GM19328 (cell line): ENCODE measurements around the gene NEO1.
"Not testable (repeated sequence)": the region's sequence is repeated elsewhere in the genome, so short reads cannot be mapped to it uniquely, and the experiment has no call there.

Experiments
- ATAC-seq: cut with Tn5 transposase; IDR thresholded peaks from one replicate; pipeline ENCODE4 v1.9.1; 2021; ENCODE audit warnings: mild to moderate bottlenecking, moderate library complexity; ENCODE audit not compliant: unreplicated experiment

Gene NEO1

DNA sequence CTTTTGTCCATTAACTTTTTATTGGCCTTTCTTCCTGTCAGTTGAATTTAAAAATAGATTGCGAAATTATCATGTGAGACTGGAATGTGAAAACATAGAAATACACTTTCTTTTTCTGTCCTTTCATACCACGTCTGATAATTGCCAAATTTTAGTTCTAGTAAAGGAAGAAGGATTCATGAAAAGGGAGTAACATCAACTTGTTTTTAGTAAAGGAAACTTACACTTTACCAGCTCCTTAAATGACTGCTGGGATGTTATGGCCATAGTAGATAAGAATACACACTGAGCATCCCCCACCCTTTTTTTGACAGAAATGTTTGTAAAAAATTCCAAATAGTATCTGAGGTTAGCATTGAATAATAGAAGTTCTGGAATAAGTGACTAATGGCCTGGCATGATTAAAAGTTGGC lies 137.9 kb downstream of the NEO1 start:
- ATAC-seq, result no peak

DNA sequence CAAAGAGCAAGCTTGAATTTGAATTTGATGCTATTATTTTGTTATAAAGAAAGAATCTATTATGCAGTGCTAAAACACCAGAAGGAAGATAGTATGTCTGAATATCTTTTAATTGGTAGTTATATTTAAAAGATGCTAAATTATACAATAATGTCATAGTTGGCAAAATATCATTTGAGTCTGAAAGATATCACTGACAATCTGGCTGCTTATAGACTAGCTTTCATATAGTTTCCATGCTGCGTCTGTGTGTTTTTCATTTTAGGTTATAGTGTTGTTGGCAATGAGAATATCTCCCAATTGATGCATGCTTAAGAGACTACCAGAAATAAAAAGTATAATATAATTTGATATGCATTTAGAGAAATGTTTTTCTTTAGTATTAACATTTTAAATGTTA lies 142.9 kb downstream of the NEO1 start:
- no peak for ATAC-seq

DNA sequence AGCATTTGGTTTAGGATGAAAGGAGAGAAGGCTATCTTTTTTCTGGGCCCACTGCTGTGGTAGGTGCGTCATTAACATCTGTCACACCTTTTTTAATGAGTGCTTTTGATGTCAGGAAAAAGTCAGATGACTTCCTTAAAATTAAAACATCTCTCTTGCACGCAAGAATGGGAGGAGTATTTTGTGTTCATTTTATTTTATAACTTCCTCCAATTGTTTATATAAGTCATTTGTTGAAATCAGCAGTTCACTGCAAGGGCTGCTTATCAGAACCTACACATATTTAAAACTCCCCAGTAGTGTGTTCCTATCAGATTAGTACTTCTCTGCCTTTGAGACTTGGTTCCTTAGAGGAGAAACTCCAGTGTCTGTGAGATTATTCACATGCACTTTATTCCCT lies 143.8 kb downstream of the NEO1 start:
- no peak for ATAC-seq

DNA sequence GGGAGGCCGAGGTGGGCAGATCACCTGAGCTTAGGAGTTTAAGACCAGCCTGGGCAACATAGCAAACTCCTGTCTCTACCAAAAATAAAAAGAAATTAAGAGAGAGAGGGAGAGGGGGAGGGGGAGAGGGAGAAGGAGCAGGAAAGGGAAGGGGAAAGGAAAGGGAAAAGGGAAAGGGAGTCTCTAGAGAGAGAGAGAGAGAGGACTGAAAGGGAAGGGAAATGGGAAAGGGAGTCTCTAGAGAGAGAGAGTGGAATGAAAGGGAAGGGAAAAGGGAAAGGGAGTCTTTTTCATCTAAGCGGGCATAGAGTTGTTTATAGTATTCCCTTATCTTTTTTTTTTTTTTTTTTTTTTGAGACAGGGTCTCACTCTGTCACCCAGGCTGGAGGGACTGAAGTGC lies 148.1 kb downstream of the NEO1 start:
- ATAC-seq, result no peak

DNA sequence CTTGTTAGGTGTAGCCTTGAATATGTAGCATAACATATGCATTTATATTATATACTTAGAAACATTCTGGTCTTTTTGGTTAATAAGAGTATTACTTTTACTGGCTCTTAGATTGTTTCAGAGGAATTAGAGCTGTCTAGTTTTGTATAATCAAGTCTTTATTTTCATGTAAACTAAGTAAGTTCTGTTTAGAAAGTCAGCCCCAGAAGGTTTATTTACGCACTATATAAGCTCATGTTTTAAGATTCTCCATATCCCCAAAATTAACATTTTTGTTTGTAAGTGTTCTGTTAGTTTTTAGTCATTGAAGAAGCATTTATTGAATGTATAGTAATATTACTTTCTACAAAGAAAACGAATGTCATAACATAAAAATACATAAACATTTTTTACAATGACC lies 158.4 kb downstream of the NEO1 start:
- no peak for ATAC-seq

DNA sequence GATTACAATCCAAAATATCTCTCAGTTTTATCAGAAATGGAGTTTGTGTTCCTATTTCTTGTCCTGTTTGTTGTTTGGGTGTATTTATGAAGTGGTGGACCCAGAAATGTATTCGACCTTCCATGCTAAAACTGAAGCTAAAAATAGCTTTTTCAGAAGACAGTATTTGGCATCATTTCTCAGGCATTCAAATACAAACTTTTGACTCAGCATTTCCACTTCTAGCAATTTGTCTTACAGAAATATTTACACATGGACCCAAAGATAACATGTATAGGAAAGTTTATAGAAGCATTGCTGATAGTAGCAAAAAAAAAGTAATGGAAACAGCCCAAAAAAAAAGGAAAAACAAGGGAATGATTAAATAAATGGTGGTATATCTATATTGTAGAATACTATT lies 160.2 kb downstream of the NEO1 start:
- no peak for ATAC-seq

DNA sequence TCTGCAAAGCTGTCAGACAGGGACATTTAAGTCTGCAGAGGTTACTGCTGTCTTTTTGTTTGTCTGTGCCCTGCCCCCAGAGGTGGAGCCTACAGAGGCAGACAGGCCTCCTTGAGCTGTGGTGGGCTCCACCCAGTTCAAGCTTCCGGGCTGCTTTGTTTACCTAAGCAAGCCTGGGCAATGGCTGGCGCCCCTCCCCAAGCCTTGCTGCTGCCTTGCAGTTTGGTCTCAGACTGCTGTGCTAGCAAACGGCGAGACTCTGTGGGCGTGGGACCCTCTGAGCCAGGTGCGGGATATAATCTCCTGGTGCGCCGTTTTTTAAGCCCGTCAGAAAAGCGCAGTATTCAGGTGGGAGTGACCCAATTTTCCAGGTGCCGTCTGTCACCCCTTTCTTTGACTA lies 169.2 kb downstream of the NEO1 start:
- not testable (repeated sequence) for ATAC-seq

DNA sequence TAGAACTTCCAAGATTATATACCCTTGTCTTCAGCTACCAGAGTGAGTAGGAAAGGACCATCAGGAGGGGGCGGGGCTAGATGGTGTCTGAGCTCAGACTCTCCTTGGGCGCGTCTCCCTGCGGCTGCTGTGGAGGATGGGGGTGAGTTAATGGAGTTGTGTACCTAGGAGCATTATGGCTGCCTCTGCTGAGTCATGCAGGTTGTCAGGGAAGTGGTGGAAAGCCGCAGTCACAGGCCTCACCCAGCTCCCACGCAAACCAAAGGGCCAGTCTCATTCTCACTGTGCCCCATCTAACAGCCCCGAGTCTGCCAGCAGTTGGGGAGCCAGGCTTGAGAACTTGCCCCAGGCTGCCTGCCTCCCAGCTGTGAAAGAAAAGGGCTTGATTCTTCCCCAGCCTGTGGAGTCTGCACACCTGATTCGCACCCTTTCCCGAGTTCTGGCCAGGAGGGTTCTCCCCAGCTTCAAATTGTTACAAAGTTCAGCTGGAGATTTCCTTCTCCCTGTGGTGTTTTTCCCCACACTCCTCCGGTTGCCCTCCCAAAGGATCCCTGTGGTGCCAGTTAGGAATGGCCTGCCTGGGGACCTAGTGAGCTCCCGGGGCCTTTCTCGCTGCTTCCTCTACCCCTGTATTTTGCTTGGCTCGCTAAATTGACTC lies 173.2 kb downstream of the NEO1 start:
- no peak for ATAC-seq

DNA sequence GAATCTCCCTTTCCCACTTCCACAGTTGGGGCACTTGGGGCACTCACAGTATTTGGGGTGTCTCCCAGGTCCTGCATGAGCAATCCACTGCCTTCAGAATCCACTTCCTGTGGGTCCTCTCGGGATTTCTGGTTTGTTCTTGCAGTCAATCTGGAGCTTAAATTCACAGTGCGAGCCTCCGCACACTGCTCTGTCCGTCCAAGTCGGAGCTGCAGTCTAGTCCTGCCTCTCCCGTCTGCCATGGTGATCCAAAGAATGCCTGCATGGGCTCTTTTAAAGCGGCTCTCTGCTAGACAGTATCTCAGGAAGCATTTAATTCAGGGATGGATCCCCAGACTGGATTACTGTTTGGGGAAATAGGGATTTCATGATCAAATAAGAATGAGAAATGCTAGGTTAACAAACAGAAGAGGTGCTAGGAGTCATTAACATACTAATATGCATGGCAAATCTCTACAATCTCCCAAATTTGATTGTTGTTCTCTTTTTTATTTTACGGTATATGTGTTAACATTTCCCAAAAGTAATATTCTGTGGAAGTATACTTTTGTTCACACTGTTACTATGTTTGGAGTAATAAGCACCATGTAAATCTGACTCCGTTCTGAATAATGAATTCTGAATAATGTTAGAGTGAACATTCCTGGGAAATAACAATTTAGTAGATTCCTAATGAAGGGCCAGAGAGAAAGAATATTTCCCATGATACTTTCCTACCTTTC lies 174.0 kb downstream of the NEO1 start:
- no peak for ATAC-seq

DNA sequence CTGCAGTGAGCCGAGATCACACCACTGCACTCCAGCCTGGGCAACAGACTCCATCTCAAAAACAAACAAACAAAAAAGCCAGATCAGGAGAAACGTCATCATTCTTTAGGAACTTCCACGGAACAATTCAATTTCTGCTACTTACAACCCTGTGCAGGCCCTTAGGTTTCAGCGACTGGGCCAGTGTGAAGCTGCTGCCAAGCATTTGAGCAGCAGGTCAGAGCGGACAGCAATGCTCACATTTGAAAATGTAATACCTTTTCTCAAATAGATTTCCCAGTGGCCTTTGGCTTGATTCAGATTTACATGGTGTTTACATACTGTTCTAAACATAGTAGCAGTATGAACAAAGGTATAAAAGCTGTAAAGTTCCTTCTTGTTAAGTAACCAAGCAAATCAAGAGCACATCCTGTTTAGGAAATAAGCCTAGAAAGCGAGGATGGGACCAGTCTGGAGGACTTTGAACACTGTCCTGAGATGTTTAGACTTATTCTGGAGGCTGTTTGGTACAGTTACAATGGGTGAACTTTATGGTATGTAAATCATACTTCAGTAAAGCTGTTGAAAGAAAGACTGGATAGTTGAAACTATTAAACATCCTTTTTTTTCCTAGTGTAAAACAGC lies 175.3 kb downstream of the NEO1 start:
- ATAC-seq, result no peak

DNA sequence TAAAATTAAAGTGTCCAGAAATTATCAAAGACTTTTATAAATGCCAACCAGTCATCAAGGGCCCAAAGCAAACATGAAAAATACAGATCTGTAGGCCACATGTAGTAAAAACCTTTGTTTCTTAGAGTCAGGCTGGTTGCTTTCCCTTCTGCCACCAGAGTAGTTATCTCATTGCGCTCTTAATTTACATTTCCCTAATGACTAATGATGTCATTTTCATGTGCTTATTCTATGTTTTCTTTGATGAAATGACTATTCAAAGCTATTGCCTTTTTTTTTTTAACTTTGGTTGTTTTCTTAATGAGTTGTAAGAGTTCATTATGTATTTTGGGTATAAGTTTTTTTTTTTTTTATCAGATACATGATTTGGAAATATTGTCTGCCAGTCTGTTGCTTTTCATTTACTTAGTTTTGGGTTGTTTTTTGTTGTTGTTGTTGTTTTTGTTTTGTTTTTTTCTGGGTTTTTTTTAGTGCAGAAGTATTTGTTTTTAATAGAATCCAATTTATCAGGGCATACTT lies 175.9 kb downstream of the NEO1 start:
- ATAC-seq, result no peak

DNA sequence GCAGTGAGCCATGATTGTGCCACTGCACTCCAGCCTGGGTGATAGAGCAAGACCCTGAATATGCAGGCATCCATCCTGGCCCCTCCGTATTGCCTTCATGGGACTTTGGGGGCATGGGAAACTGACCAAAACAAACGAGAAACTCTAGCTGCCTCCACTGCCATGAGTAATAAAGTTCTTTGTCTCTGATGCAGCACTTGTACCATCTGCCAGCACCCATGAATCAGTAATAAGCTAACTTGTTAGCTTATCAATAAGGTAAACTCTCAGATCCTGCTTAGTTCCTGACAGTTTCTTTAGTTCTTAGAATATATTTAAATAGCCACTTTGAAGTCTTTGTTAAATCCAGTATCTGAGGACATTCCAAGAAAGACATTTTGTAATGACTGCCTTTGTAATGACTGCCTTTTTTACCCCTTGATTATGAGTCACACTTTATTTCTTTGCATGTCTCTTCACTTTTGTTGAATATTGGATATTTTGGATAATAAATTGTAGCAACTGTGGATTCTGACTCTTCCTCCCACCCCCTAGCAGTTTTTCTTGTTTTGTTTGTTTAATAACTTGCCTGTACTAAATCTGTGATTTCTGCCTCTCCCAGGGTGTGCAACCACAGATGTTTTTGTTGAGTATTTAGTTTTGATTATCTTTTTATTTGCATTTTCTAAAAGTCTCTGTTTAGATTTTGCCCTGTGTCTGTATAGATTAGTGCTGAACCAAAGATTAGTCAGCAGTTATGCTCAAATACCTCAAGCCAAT lies 179.6 kb downstream of the NEO1 start:
- ATAC-seq, result no peak

DNA sequence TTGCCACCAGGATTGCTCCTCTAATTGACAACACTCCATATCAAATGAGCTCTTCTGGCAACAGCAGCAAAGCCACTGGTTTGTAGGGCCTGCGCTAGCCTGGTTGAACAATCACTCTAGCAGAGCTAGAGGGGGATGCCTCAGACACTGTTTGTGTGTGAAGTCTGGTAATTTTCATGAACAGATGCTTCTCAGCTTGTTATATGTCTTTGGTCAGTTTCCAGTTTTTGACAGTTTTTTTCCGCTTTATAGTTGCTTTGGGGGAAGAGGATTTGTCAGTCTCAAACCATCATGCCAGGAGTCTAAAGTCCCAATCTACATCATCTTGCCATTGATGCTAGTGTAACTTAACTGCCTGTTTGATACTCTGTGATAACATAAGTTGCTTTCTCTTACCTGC lies 180.5 kb downstream of the NEO1 start:
- ATAC-seq, result no peak

DNA sequence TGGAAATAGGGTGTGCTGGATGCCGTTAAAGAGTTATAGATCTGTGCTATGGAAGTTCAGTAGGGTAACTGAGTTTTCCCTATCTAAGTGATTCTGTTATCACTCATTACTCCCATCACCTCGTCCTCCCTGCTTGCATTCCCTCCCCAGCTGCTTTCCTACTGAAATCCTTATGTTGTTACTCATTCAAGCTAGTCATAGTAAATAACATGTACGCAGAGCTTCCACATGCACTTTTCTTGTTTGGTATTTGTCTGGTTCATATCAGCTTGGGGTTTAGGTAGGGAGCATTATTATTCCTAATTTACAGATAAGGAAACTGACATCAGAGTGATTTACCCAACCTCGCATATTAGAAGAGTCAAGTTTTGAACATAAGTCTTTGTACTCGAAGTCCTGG lies 181.4 kb downstream of the NEO1 start:
- ATAC-seq, result no peak

DNA sequence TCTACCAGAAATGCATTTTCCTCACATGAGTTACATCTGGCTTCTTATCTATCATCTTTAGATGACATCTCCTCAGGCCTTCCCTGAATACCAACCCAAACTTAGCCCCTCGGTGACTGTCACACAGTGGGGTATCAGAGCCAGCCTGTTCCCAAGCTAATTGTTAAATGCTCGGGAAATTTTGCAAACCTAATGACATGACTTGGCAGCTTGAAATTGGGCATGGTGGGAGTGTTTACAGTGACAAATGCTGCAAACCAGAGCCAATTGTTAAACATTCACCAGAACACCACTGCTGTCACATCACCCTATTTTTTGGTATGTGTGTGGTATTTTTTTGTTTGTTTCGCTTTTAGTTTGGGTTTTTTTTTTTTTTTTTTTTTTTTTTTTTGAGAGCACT lies 185.6 kb downstream of the NEO1 start:
- ATAC-seq, result no peak

DNA sequence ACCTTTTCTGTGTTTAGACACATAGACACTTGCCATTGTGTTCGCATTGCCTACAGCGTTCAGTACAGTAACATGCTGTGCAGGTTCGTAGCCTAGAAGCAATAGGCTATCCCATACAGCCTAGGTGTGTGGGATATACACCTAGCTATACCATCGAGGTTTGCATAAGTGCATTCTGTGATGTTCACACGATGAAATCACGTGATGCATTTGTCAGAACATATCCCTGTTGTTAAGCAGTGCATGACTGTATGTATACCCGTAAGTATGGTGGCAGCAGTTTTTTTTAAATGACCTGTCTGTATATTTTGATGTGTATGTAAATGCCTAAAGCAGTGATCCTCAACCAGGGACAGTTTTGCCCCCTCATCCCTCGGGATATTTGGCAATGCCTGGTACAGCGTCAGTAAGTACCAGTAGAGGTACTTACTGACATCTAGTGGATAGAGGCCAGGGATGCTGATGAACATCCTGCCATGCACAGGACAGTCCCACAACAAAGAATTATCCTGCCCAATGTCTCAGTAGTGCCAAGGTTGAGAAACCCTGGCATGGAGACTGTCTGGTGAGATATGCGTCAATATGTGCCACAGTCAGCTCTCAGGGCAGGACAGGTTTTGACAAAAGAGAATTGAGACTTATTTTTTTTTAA lies 187.4 kb downstream of the NEO1 start:
- ATAC-seq, result no peak

DNA sequence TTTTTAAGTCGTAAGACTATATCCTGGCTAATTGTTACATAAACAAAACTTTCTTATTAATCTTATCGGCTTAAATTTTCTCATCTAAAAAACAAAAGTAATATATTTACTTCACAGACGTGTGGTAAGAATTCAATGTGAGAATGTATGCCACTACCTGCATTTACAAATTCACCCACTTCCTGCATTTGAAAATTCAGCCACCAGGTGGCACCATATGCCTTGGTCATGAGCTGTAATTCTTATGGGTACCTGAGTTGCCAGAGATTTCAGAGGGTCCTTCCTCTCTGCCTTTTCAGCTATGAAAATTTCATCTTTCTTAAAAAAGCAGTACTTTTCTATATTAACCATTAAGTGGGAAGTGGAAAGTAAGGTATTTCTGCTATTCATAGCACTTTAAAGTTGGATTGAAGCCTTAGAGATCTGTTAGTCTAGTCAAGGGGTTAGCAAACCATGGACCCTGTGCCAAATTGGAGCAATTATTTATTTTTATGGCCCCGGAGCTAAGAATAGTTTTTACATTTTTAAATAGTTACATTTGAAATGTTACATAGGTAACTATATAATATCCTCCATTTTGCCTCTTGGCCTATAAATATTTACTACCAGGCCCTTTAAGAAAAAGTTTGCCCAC lies 188.7 kb downstream of the NEO1 start:
- no peak for ATAC-seq

DNA sequence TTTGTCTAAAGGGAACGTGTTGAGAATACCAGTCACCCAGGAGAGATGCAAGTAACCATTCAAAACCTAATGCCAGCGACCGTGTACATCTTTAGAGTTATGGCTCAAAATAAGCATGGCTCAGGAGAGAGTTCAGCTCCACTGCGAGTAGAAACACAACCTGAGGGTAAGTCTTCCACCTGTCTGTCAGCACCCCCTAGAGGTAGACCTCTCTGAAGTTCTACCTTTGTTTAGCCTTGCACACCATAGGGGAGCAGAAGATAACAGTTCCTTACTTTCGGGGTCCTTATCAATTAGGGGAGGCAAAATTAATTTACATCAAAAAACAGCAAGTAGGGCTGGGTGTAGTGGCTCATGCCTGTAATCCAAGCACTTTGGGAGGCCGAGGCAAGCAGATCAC lies 192.1 kb downstream of the NEO1 start:
- ATAC-seq, result no peak

DNA sequence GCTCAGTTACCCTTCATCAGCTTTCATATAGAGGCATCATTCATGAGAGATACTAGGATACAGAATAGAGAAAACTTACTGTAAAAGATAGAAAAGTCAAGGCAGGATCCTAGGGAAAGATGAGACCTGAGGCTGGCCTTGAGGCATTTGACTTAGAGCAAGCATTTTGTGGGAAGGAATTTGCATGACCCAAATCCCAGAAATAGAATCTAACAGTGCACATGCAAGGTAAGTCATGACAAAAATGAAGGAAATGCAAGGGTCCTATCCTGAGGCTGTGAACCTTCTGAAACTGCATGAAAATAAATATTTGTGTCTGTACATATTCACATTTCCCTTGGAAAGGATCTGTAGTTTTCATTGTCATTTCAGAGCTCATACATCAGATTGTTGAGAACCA lies 194.2 kb downstream of the NEO1 start:
- no peak for ATAC-seq

DNA sequence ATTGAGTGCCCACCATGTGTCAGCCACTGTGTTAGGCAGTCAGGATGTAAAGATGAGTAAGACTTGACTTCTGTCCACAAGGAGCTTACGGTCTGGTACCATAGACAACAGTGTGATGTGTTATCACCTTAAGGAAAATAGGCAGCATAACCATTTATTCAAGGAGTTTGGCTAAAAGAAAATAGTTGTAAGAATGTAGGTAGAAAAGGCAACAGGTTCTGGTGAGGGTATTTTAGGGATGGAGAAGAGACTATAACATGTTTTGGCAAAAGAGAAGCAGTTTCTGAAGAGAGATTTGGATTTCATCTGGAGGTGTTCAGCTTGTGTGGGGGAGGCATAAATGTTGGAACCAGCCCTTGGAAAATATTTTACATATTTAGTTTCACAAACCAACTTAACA lies 194.6 kb downstream of the NEO1 start:
- ATAC-seq, result no peak
